ENCODE results near the gene CHMP6. TPM values are rescaled to one million over a fixed set of nuclear protein-coding genes. Genes with fewer than 3 reads are reported as not detected.

Gene CHMP6
- total RNA-seq, 3 donors from 2014 or later (not counting 1 experiment from before 2014, with no cell fraction given): 26.8 to 33.3 (median 33.0) TPM

DNA sequence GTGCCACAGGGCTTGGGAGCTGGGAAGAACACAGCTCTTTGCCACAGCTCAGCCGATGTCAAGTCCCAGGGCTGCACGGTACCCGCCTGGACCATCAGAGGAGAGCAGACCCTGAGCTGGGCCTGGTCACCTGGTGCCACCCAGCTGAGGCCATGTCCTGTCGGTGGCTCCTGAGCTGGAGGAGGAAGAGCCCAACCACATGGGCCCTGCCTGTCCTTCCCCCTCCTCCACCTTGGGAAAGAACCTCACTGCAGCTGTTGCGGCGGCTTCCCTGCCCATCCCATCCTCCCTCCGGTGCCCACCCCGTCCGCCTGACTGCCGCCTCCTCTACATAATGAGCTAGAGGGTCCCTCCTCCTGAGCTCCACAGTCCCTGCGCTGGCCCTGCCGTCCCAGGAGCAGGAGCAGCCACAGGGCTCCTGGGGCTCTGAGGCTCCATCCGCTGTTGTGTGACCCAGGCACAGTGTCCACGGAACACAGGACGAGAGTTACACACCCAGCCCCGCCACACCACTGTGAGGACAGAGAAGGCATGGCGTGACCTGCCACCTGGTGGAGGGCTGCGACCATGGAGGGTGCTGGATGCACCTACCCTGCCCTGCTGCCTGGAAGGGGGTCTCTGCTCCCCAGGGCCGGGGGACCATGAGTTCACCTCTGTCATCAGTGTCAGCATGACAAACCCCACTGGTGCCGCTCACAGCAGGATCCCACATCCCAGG is 21.4 kb upstream of the CHMP6 start:
- Histone ChIP-seq H3K9me3 (ENCODE audit: control insufficient read depth, insufficient read depth, low read length) (no peaks in the 10 kb centered on the region), H3K27me3 (ENCODE audit: control insufficient read depth, insufficient read depth, low read length) (no peaks in the 10 kb centered on the region), H3K4me3 (ENCODE audit: low read length) (no peak overlapping the region), H3K27ac (ENCODE audit: low read length) (no peak overlapping the region), H3K4me1 (ENCODE audit: control insufficient read depth, insufficient read depth, low read length) (peaks cover 24% of the 10 kb centered on the region), H3K36me3 (ENCODE audit: control insufficient read depth, insufficient read depth, low read length) (no peaks in the 10 kb centered on the region)
- ATAC-seq (peak; percentile 57 to 75 (median 71)), DNase-seq (peak in 1 of 2 donors; percentile 59)
- Mint-ChIP-seq H3K9me3 (no peaks in the 10 kb centered on the region), H3K27ac (no peak overlapping the region), H3K4me3 (no peak overlapping the region), H3K27me3 (ENCODE audit: low read depth in 2 of 2) (no peaks in the 10 kb centered on the region), H3K4me1 (no peaks in the 10 kb centered on the region), H3K36me3 (no peaks in the 10 kb centered on the region)
- TF ChIP-seq, protein P1, sequence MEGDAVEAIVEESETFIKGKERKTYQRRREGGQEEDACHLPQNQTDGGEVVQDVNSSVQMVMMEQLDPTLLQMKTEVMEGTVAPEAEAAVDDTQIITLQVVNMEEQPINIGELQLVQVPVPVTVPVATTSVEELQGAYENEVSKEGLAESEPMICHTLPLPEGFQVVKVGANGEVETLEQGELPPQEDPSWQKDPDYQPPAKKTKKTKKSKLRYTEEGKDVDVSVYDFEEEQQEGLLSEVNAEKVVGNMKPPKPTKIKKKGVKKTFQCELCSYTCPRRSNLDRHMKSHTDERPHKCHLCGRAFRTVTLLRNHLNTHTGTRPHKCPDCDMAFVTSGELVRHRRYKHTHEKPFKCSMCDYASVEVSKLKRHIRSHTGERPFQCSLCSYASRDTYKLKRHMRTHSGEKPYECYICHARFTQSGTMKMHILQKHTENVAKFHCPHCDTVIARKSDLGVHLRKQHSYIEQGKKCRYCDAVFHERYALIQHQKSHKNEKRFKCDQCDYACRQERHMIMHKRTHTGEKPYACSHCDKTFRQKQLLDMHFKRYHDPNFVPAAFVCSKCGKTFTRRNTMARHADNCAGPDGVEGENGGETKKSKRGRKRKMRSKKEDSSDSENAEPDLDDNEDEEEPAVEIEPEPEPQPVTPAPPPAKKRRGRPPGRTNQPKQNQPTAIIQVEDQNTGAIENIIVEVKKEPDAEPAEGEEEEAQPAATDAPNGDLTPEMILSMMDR (IDR thresholded peaks at IDR 0.05): peak; percentile 30
- intact Hi-C loops (cut with micrococcal nuclease): no loop called here
- 37% methylated on average over 20 of the region's 20 CpGs for WGBS (ENCODE audit: insufficient coverage)

DNA sequence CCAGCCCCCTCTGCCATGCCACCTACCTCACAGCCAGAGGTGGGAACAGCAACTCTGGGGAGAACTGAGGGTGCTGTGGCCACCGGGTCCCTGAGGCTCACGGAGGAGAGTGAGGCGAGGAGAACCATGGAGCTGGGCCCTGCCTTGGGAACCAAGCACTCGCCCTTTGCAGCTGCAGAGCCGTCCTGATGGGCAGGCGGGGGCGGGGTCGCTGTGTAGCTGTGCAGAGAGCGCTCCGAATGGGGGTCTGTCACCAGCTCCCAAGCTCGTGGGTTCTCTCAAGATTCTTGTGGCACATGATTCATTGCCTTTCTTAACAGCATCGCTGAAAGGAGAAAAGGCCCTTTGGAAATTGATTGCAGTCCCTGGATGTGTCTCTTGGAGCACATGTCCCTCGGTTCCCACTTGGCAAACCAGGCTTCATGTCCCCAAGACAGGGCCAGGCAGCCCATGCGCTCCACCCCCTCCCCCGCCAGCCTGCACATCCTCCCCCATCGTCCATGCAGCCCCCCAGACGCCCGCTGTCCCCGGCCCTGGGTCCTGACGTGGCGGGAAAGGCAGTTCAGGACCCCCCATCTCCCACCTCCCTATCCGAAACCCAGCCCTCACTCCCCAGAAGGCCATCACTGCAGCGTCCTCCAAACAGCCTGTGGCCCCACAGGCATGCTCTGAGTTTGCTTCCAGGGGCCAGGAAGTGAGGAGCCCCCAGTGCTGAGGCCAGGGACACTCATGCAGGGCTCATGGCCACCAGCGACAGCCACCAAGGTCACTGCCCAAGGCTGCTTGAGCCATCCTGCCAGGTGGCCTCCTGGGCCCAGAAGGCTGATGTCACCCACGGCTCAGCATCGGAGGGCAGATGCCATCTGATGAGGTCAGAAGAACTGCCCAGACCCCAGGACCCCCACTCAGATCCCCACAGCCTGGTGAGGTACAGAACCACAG is 20.6 kb upstream of the CHMP6 start:
- TF ChIP-seq, protein P1 (IDR thresholded peaks at IDR 0.05): no peak
- H3K36me3 ChIP-seq (ENCODE audit: control insufficient read depth, insufficient read depth, low read length): no peaks in the 10 kb centered on the region
- Mint-ChIP-seq H3K4me1 (no peaks in the 10 kb centered on the region), H3K27ac (no peak overlapping the region), H3K27me3 (ENCODE audit: low read depth in 2 of 2) (no peaks in the 10 kb centered on the region), H3K4me3 (no peak overlapping the region), H3K9me3 (no peaks in the 10 kb centered on the region), H3K36me3 (no peaks in the 10 kb centered on the region)
- intact Hi-C loops (cut with micrococcal nuclease): no loop called here
- DNase-seq: no peak
- peaks cover 24% of the 10 kb centered on the region for H3K4me1 ChIP-seq (ENCODE audit: control insufficient read depth, insufficient read depth, low read length)
- no peaks in the 10 kb centered on the region for H3K27me3 ChIP-seq (ENCODE audit: control insufficient read depth, insufficient read depth, low read length)
- no peaks in the 10 kb centered on the region for H3K9me3 ChIP-seq (ENCODE audit: control insufficient read depth, insufficient read depth, low read length)
- H3K4me3 ChIP-seq (ENCODE audit: low read length): no peak overlapping the region
- WGBS (ENCODE audit: insufficient coverage): 64% methylated on average over 26 of the region's 26 CpGs
- no peak overlapping the region for H3K27ac ChIP-seq (ENCODE audit: low read length)
- ATAC-seq: no peak

DNA sequence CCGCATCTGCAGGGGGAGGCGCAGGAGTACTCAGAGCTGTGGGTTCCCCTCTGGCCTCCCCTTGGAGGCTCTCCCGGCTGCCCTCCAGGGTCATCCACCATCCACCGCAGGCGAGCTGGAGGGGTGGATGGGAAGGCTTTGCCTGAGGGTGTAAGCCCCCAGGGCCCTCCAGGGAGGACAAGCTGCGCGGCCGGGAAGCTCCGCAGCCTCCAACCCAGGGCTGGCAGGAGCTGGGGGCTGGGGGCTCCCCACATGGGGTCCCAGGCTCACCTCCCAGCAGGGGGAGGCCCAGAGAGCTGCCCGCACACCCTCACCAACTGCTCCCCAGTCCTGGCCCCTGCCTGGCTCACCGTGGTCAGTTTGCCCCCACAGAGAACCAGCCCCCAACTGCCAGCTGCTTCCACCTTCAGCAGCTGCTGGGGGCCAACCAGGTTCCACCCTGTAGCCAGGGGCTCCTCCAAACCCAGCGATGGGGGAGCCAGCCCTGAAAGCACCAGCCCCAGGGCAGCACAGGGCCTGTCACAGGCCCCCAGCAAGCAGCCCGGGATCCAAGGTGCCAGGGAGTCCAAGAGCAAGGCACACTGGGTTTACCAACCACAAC is 19.8 kb upstream of the CHMP6 start:
- peaks cover 24% of the 10 kb centered on the region for H3K4me1 ChIP-seq (ENCODE audit: control insufficient read depth, insufficient read depth, low read length)
- Mint-ChIP-seq H3K36me3 (no peaks in the 10 kb centered on the region), H3K4me1 (no peaks in the 10 kb centered on the region), H3K9me3 (no peaks in the 10 kb centered on the region), H3K4me3 (no peak overlapping the region), H3K27me3 (ENCODE audit: low read depth in 2 of 2) (no peaks in the 10 kb centered on the region), H3K27ac (no peak overlapping the region)
- H3K4me3 ChIP-seq (ENCODE audit: low read length): no peak overlapping the region
- no peak overlapping the region for H3K27ac ChIP-seq (ENCODE audit: low read length)
- intact Hi-C loops (cut with micrococcal nuclease): no loop called here
- 77% methylated on average over 13 of the region's 13 CpGs for WGBS (ENCODE audit: insufficient coverage)
- no peaks in the 10 kb centered on the region for H3K27me3 ChIP-seq (ENCODE audit: control insufficient read depth, insufficient read depth, low read length)
- DNase-seq (no peak), ATAC-seq (no peak)
- H3K36me3 ChIP-seq (ENCODE audit: control insufficient read depth, insufficient read depth, low read length): no peaks in the 10 kb centered on the region
- TF ChIP-seq, protein P1 (IDR thresholded peaks at IDR 0.05): no peak
- H3K9me3 ChIP-seq (ENCODE audit: control insufficient read depth, insufficient read depth, low read length): no peaks in the 10 kb centered on the region
